ENCODE data around the gene PLCXD3.

Gene PLCXD3

GRCh38 chr5:41447650-41448510 lies 62.5 kb downstream of the PLCXD3 start:
- WGBS, 2 experiments = 95% methylated on average over 2 to 3 of the region's 3 CpGs
- H3K36me3 ChIP-seq (ENCODE audit: control insufficient read depth, insufficient read depth, low read length) = no peaks in the 10 kb centered on the region
- no peak overlapping the region for H3K27ac ChIP-seq (ENCODE audit: insufficient read depth, low read depth, low read length, poor library complexity, severe bottlenecking)
- no peaks in the 10 kb centered on the region for H3K4me1 ChIP-seq (ENCODE audit: control insufficient read depth, insufficient read depth, low read length)
- no peaks in the 10 kb centered on the region for H3K9me3 ChIP-seq (ENCODE audit: control insufficient read depth, low read length)
- H3K4me3 ChIP-seq (ENCODE audit: insufficient read depth, low read depth, low read length) = no peak overlapping the region
- no peaks in the 10 kb centered on the region for H3K27me3 ChIP-seq (ENCODE audit: control insufficient read depth, insufficient read depth, low read length, poor library complexity, severe bottlenecking)

DNA sequence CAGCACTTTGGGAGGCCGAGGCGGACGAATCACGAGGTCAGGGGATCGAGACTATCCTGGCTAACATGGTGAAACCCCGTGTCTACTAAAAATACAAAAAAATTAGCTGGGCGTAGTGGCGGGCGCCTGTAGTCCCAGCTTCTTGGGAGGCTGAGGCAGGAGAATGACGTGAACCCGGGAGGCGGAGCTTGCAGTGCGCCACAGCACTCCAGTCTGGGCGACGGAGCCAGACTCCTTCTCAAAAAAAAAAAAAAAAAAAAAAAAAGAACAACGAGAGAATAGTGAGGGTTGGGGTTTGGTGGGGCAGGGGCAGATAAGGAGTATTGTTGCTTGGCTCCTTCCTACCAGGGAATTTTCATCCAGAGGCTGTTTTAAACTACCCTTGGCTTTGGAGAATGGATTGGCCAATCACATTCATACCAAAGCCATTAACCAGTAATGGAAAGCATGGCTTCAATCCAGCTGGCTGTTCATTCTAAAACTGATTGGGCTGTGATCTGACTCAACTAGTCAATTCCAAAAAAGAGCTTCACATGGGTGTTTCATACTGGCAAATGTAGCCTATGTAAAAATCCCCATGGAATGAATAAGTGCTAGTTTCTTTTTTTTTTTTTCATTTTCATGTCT lies 64.4 kb downstream of the PLCXD3 start:
- 91 to 93% methylated on average over 10 to 15 of the region's 16 CpGs for WGBS, 2 experiments
- Histone ChIP-seq H3K27me3 (ENCODE audit: control insufficient read depth, insufficient read depth, low read length, poor library complexity, severe bottlenecking) (no peaks in the 10 kb centered on the region), H3K27ac (ENCODE audit: insufficient read depth, low read depth, low read length, poor library complexity, severe bottlenecking) (no peak overlapping the region), H3K4me3 (ENCODE audit: insufficient read depth, low read depth, low read length) (no peak overlapping the region), H3K4me1 (ENCODE audit: control insufficient read depth, insufficient read depth, low read length) (no peaks in the 10 kb centered on the region), H3K36me3 (ENCODE audit: control insufficient read depth, insufficient read depth, low read length) (no peaks in the 10 kb centered on the region), H3K9me3 (ENCODE audit: control insufficient read depth, low read length) (no peaks in the 10 kb centered on the region)

DNA sequence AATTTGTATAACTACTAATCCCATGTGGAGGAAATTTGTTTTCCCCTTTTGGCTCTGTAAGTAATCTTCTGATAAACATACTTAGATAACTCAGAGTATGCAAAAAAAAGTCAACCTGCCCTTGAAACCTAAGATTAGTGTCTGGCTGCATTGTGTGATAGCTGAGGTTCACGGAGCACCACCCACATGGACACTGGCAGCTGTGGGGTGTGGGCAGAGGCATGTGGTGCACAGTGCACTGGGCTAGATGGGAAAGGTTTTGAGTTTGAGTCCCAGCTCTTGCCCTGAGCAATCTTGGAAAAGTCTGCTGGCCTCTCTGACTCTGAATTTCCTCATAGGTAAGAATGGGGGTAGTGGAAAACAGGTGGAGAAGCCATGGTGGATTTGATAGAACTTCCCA lies 75.1 kb downstream of the PLCXD3 start:
- no peak overlapping the region for H3K4me3 ChIP-seq (ENCODE audit: insufficient read depth, low read depth, low read length)
- no peaks in the 10 kb centered on the region for H3K9me3 ChIP-seq (ENCODE audit: control insufficient read depth, low read length)
- no peaks in the 10 kb centered on the region for H3K4me1 ChIP-seq (ENCODE audit: control insufficient read depth, insufficient read depth, low read length)
- no peaks in the 10 kb centered on the region for H3K36me3 ChIP-seq (ENCODE audit: control insufficient read depth, insufficient read depth, low read length)
- WGBS, 2 experiments = 95 to 100% methylated on average over 1 of the region's 1 CpG
- no peak overlapping the region for H3K27ac ChIP-seq (ENCODE audit: insufficient read depth, low read depth, low read length, poor library complexity, severe bottlenecking)
- H3K27me3 ChIP-seq (ENCODE audit: control insufficient read depth, insufficient read depth, low read length, poor library complexity, severe bottlenecking) = no peaks in the 10 kb centered on the region

DNA sequence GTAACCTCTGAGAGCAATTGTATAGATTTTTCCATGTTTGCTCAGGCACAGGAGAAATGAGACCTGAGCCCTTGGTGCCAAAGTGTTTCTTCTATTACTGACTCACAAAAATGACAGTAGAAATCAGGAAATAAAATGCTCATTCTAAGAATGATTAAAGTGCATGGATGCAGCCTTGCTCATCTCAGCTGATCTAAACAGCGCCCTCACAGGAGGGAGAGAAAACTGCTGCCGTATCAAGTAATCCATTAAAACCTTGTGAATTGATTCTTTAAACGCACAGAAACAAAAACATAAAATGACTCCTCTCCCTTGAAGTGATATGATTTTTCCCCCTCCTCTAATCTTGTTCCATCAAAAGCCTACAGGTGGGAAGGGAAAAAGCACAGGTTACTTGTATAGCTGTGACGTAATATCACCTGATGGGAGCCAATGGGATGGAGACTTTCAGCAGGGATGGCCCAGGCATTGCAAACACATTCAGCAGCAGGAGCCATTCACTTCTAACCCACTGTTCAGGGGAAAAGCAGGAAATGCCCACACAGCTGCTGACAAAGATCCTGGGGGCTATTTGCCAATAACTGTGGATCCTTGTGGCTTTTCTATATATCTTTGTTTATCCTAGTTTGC lies 76.7 kb downstream of the PLCXD3 start:
- no peaks in the 10 kb centered on the region for H3K36me3 ChIP-seq (ENCODE audit: control insufficient read depth, insufficient read depth, low read length)
- no peaks in the 10 kb centered on the region for H3K27me3 ChIP-seq (ENCODE audit: control insufficient read depth, insufficient read depth, low read length, poor library complexity, severe bottlenecking)
- H3K4me1 ChIP-seq (ENCODE audit: control insufficient read depth, insufficient read depth, low read length) = no peaks in the 10 kb centered on the region
- WGBS, 2 experiments = 52 to 67% methylated on average over 4 of the region's 4 CpGs
- H3K9me3 ChIP-seq (ENCODE audit: control insufficient read depth, low read length) = no peaks in the 10 kb centered on the region
- no peak overlapping the region for H3K27ac ChIP-seq (ENCODE audit: insufficient read depth, low read depth, low read length, poor library complexity, severe bottlenecking)
- H3K4me3 ChIP-seq (ENCODE audit: insufficient read depth, low read depth, low read length) = no peak overlapping the region

- 94 to 97% methylated on average over 4 to 5 of the region's 5 CpGs for WGBS, 2 experiments
- Histone ChIP-seq H3K27me3 (ENCODE audit: control insufficient read depth, insufficient read depth, low read length, poor library complexity, severe bottlenecking) (no peaks in the 10 kb centered on the region), H3K4me3 (ENCODE audit: insufficient read depth, low read depth, low read length) (no peak overlapping the region), H3K9me3 (ENCODE audit: control insufficient read depth, low read length) (no peaks in the 10 kb centered on the region), H3K4me1 (ENCODE audit: control insufficient read depth, insufficient read depth, low read length) (no peaks in the 10 kb centered on the region), H3K36me3 (ENCODE audit: control insufficient read depth, insufficient read depth, low read length) (no peaks in the 10 kb centered on the region), H3K27ac (ENCODE audit: insufficient read depth, low read depth, low read length, poor library complexity, severe bottlenecking) (no peak overlapping the region)
Measured at GRCh38 chr5:41432481-41433253, 77.7 kb downstream of the PLCXD3 start.

DNA sequence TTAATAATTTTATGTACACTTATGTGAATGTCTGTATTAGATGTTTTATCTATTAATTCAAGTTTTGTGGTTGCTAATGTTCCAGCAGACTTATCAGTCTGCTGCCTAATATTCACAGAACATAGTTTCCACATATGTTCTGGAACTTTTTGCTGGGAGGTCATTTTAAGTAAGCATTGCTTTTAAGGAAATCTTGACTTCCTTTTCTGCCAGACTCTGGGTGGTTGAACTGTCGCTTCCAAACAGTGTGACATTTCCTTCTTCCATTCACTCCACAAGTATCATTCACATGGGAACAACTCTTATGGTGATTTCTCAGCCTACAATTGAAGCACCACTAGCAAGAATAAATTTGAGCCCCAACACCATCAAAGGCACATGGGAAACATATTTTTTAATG lies 82.9 kb downstream of the PLCXD3 start:
- no peak overlapping the region for H3K4me3 ChIP-seq (ENCODE audit: insufficient read depth, low read depth, low read length)
- H3K27ac ChIP-seq (ENCODE audit: insufficient read depth, low read depth, low read length, poor library complexity, severe bottlenecking) = no peak overlapping the region
- no peaks in the 10 kb centered on the region for H3K27me3 ChIP-seq (ENCODE audit: control insufficient read depth, insufficient read depth, low read length, poor library complexity, severe bottlenecking)
- 63 to 86% methylated on average over 1 of the region's 1 CpG for WGBS, 2 experiments
- H3K9me3 ChIP-seq (ENCODE audit: control insufficient read depth, low read length) = no peaks in the 10 kb centered on the region
- H3K36me3 ChIP-seq (ENCODE audit: control insufficient read depth, insufficient read depth, low read length) = no peaks in the 10 kb centered on the region
- no peaks in the 10 kb centered on the region for H3K4me1 ChIP-seq (ENCODE audit: control insufficient read depth, insufficient read depth, low read length)

- Histone ChIP-seq H3K9me3 (ENCODE audit: control insufficient read depth, low read length) (no peaks in the 10 kb centered on the region), H3K27me3 (ENCODE audit: control insufficient read depth, insufficient read depth, low read length, poor library complexity, severe bottlenecking) (no peaks in the 10 kb centered on the region), H3K36me3 (ENCODE audit: control insufficient read depth, insufficient read depth, low read length) (no peaks in the 10 kb centered on the region), H3K27ac (ENCODE audit: insufficient read depth, low read depth, low read length, poor library complexity, severe bottlenecking) (no peak overlapping the region), H3K4me1 (ENCODE audit: control insufficient read depth, insufficient read depth, low read length) (no peaks in the 10 kb centered on the region), H3K4me3 (ENCODE audit: insufficient read depth, low read depth, low read length) (no peak overlapping the region)
- WGBS, 2 experiments = 75 to 96% methylated on average over 3 of the region's 3 CpGs
Measured at GRCh38 chr5:41425736-41426135, 84.7 kb downstream of the PLCXD3 start.

GRCh38 chr5:41420492-41421067 lies 89.8 kb downstream of the PLCXD3 start:
- no peaks in the 10 kb centered on the region for H3K9me3 ChIP-seq (ENCODE audit: control insufficient read depth, low read length)
- H3K27ac ChIP-seq (ENCODE audit: insufficient read depth, low read depth, low read length, poor library complexity, severe bottlenecking) = no peak overlapping the region
- no peaks in the 10 kb centered on the region for H3K27me3 ChIP-seq (ENCODE audit: control insufficient read depth, insufficient read depth, low read length, poor library complexity, severe bottlenecking)
- peaks cover 4% of the 10 kb centered on the region for H3K4me1 ChIP-seq (ENCODE audit: control insufficient read depth, insufficient read depth, low read length)
- no peak overlapping the region for H3K4me3 ChIP-seq (ENCODE audit: insufficient read depth, low read depth, low read length)
- 92% methylated on average over 3 of the region's 3 CpGs for WGBS, 2 experiments
- H3K36me3 ChIP-seq (ENCODE audit: control insufficient read depth, insufficient read depth, low read length) = no peaks in the 10 kb centered on the region

GRCh38 chr5:41418220-41419031 lies 92.0 kb downstream of the PLCXD3 start:
- WGBS, 2 experiments = 69 to 100% methylated on average over 1 to 2 of the region's 2 CpGs
- Histone ChIP-seq H3K9me3 (ENCODE audit: control insufficient read depth, low read length) (no peaks in the 10 kb centered on the region), H3K4me3 (ENCODE audit: insufficient read depth, low read depth, low read length) (no peak overlapping the region), H3K27me3 (ENCODE audit: control insufficient read depth, insufficient read depth, low read length, poor library complexity, severe bottlenecking) (no peaks in the 10 kb centered on the region), H3K27ac (ENCODE audit: insufficient read depth, low read depth, low read length, poor library complexity, severe bottlenecking) (no peak overlapping the region), H3K36me3 (ENCODE audit: control insufficient read depth, insufficient read depth, low read length) (no peaks in the 10 kb centered on the region), H3K4me1 (ENCODE audit: control insufficient read depth, insufficient read depth, low read length) (peaks cover 4% of the 10 kb centered on the region)
